ENCODE measurements around the gene CDYL2. TPM values are rescaled to one million over a fixed set of nuclear protein-coding genes. Genes with fewer than 3 reads are reported as not detected.
A peak's percentile ranks its signal among the peaks of the same experiment; 100 is the strongest.

The CDYL2 gene
- total and polyA plus RNA-seq, 2 experiments from 2014 or later, result 7.4 to 12.2 TPM

GRCh38 chr16:80691111-80691741 is 113.2 kb downstream of the CDYL2 start:
- Histone ChIP-seq H3K9me3 (ENCODE audit: low read depth) (no peaks in the 10 kb centered on the region), H3K4me3 (no peak overlapping the region), H3K9me2 (replicated peaks; ENCODE audit: insufficient read depth) (no peaks in the 10 kb centered on the region), H3K27ac (no peak overlapping the region), H4K20me1 (ENCODE audit: insufficient read depth, poor library complexity, severe bottlenecking) (no peaks in the 10 kb centered on the region), H3K4me1 (ENCODE audit: insufficient read depth) (peaks cover 7% of the 10 kb centered on the region), H3K36me3 (replicated peaks; ENCODE audit: insufficient read depth, low read depth) (no peaks in the 10 kb centered on the region), H3K4me2 (no peak overlapping the region), H2AFZ (no peak overlapping the region), H3K79me2 (peaks cover 18% of the 10 kb centered on the region), H3K27me3 (no peaks in the 10 kb centered on the region)
- 96% methylated on average over 3 of the region's 3 CpGs for WGBS (ENCODE audit: low lambda C conversion rate, missing lambda C conversion rate)
- TF ChIP-seq EZH2phosphoT487 (IDR thresholded peaks at IDR 0.05; ENCODE audit: low read depth, severe bottlenecking, unreplicated experiment) (no peak), CTCF (IDR thresholded peaks at IDR 0.05; ENCODE audit: poor library complexity) (no peak), EZH2 (IDR thresholded peaks at IDR 0.05; ENCODE audit: borderline replicate concordance) (no peak)
- no peak for DNase-seq (ENCODE audit: low spot score)

- Histone ChIP-seq H3K36me3 (replicated peaks; ENCODE audit: insufficient read depth, low read depth) (no peaks in the 10 kb centered on the region), H3K27ac (no peak overlapping the region), H3K79me2 (peaks cover 16% of the 10 kb centered on the region), H3K9me2 (replicated peaks; ENCODE audit: insufficient read depth) (no peaks in the 10 kb centered on the region), H3K4me1 (ENCODE audit: insufficient read depth) (peaks cover 7% of the 10 kb centered on the region), H3K4me3 (no peak overlapping the region), H3K9me3 (ENCODE audit: low read depth) (no peaks in the 10 kb centered on the region), H4K20me1 (ENCODE audit: insufficient read depth, poor library complexity, severe bottlenecking) (no peaks in the 10 kb centered on the region), H3K4me2 (no peak overlapping the region), H3K27me3 (no peaks in the 10 kb centered on the region), H2AFZ (no peak overlapping the region)
- 76% methylated on average over 10 of the region's 10 CpGs for WGBS (ENCODE audit: low lambda C conversion rate, missing lambda C conversion rate)
- no peak for TF ChIP-seq CTCF (IDR thresholded peaks at IDR 0.05; ENCODE audit: poor library complexity)
- no peak for TF ChIP-seq EZH2phosphoT487 (IDR thresholded peaks at IDR 0.05; ENCODE audit: low read depth, severe bottlenecking, unreplicated experiment)
- no peak for TF ChIP-seq EZH2 (IDR thresholded peaks at IDR 0.05; ENCODE audit: borderline replicate concordance)
- no peak for DNase-seq (ENCODE audit: low spot score)
These were observed 114.9 kb downstream of the CDYL2 start for GRCh38 chr16:80689487-80689886.

GRCh38 chr16:80687606-80688005 is 116.8 kb downstream of the CDYL2 start:
- no peaks in the 10 kb centered on the region for H3K9me3 ChIP-seq (ENCODE audit: low read depth)
- WGBS (ENCODE audit: low lambda C conversion rate, missing lambda C conversion rate), result 61% methylated on average over 4 of the region's 4 CpGs
- H3K36me3 ChIP-seq (replicated peaks; ENCODE audit: insufficient read depth, low read depth), result no peaks in the 10 kb centered on the region
- no peak overlapping the region for H2AFZ ChIP-seq
- no peaks in the 10 kb centered on the region for H4K20me1 ChIP-seq (ENCODE audit: insufficient read depth, poor library complexity, severe bottlenecking)
- H3K4me3 ChIP-seq, result no peak overlapping the region
- no peaks in the 10 kb centered on the region for H3K27me3 ChIP-seq
- peaks cover 12% of the 10 kb centered on the region for H3K79me2 ChIP-seq
- H3K9me2 ChIP-seq (replicated peaks; ENCODE audit: insufficient read depth), result no peaks in the 10 kb centered on the region
- TF ChIP-seq EZH2phosphoT487 (IDR thresholded peaks at IDR 0.05; ENCODE audit: low read depth, severe bottlenecking, unreplicated experiment) (no peak), CTCF (IDR thresholded peaks at IDR 0.05; ENCODE audit: poor library complexity) (no peak), EZH2 (IDR thresholded peaks at IDR 0.05; ENCODE audit: borderline replicate concordance) (no peak)
- peak overlapping the region; percentile 13 for H3K27ac ChIP-seq
- H3K4me2 ChIP-seq, result no peak overlapping the region
- DNase-seq (ENCODE audit: low spot score), result peak; percentile 54
- peaks cover 7% of the 10 kb centered on the region for H3K4me1 ChIP-seq (ENCODE audit: insufficient read depth)

Data from hepatocyte (in vitro differentiated cells).